ENCODE data around the gene TNNT2. TPM values are rescaled to one million over a fixed set of nuclear protein-coding genes. Genes with fewer than 3 reads are reported as not detected.

TNNT2 gene
- total and polyA plus RNA-seq, 2 of the 13 experiments (the other 11 are each of a cell fraction or from before 2014, with no cell fraction given): 0.20 to 0.63 TPM

- ChIA-PET POLR2A (no interaction called here), CTCF (ENCODE audit: low intra/inter-chr PET ratio, low total read pairs) (interaction anchor here (0.6 to 5.1 kb wide), 4 partner anchors 10 to 32 kb away, joined by 3 to 65 read pairs (median 4); partner anchors contain the start of gene TNNT2)
- H3K36me3 ChIP-seq (replicated peaks in 1 of 2; ENCODE audit: control insufficient read depth in 1 of 2, insufficient read depth in 2 of 2, low read length in 2 of 2): no peaks in the 10 kb centered on the region
- H3K27me3 ChIP-seq (ENCODE audit: control insufficient read depth in 1 of 2, insufficient read depth in 2 of 2, low read length in 2 of 2): peaks cover 1 to 9% of the 10 kb centered on the region in 2 experiments; a peak in 1 of 5 replicates
- no peak overlapping the region for H2AFZ ChIP-seq (ENCODE audit: low read length)
- H3K4me1 ChIP-seq (ENCODE audit: insufficient read depth, low read length): peaks cover 55% of the 10 kb centered on the region
- H3K4me3 ChIP-seq (replicated peaks in 1 of 3; ENCODE audit: insufficient read depth in 1 of 3, low read depth in 2 of 3, low read length in 3 of 3): no peak overlapping the region
- DNase-seq (ENCODE audit: low spot score) (peak; percentile 67), FAIRE-seq (peak; percentile 54), ATAC-seq (peak; percentile 76)
- no TSS peak for BruUV-seq (replicated peaks)
- H3K4me2 ChIP-seq (ENCODE audit: low read depth, low read length): peak overlapping the region; percentile 51
- H3K9me3 ChIP-seq (ENCODE audit: low read length): no peaks in the 10 kb centered on the region
- no peak overlapping the region for H3K9ac ChIP-seq (ENCODE audit: insufficient read depth, low read depth, low read length)
- intact Hi-C loops (cut with micrococcal nuclease; ENCODE audit: unreplicated experiment): loop anchor here (1.0 kb wide), 1 partner anchor 23 kb away; no protein-coding TSS in a partner anchor
- H3K27ac ChIP-seq (ENCODE audit: extremely low read length, insufficient read depth, low read length): no peak overlapping the region
- WGBS (ENCODE audit: low lambda C conversion rate): 12% methylated on average over 10 of the region's 11 CpGs
- in situ Hi-C loops (cut with HindIII; ENCODE audit: extremely low pct_ligation_motif_present, low pct_unique_long_range_greater_than_20kb): no loop called here
- H3K79me2 ChIP-seq (ENCODE audit: insufficient read depth, low read length): no peaks in the 10 kb centered on the region
- H4K20me1 ChIP-seq (ENCODE audit: insufficient read depth, low read length): no peaks in the 10 kb centered on the region
- TF ChIP-seq POGK (CRISPR knock-in tag; conservative IDR thresholded peaks at IDR 0.05): 0 out of 2 replicates have a peak, but pooled peaks have one; percentile 30
- TF ChIP-seq ZNF788 (CRISPR knock-in tag; IDR thresholded peaks at IDR 0.05; ENCODE audit: borderline replicate concordance): peak; percentile 53; the same call in 1 of the 2 replicates
- TF ChIP-seq ZNF33B (CRISPR knock-in tag; IDR thresholded peaks at IDR 0.05): no peak
- TF ChIP-seq ATF2 (CRISPR knock-in tag; IDR thresholded peaks at IDR 0.05): no peak
- no peak for TF ChIP-seq ETV6 (CRISPR knock-in tag; conservative IDR thresholded peaks at IDR 0.05)
- no peak for TF ChIP-seq ATAD3A (CRISPR knock-in tag; IDR thresholded peaks at IDR 0.05)
- peak; percentile 72 for TF ChIP-seq XRCC5 (optimal IDR thresholded peaks at IDR 0.05; ENCODE audit: low read length)
- no peak for TF ChIP-seq KLF11 (CRISPR knock-in tag; IDR thresholded peaks at IDR 0.05)
- no peak for TF ChIP-seq JARID2 (CRISPR knock-in tag; IDR thresholded peaks at IDR 0.05; ENCODE audit: insufficient replicate concordance)
- peak; percentile 97 for TF ChIP-seq CREB1 (IDR thresholded peaks at IDR 0.05)
- TF ChIP-seq CREB1 (CRISPR knock-in tag; IDR thresholded peaks at IDR 0.05): no peak
- TF ChIP-seq CTCF (CRISPR knock-in tag; IDR thresholded peaks at IDR 0.05): peak; percentile 98
- TF ChIP-seq TFAP4 (IDR thresholded peaks at IDR 0.05; ENCODE audit: borderline replicate concordance, low read depth): no peak
- 0 out of 2 replicates have a peak, but pooled peaks have one; percentile 44 for TF ChIP-seq ESRRA (CRISPR knock-in tag; IDR thresholded peaks at IDR 0.05; ENCODE audit: low read depth)
- TF ChIP-seq ZNF350 (CRISPR knock-in tag; IDR thresholded peaks at IDR 0.05; ENCODE audit: borderline replicate concordance, low read depth): no peak; the same call in 1 of the 2 replicates
- TF ChIP-seq ZNF782 (CRISPR knock-in tag; IDR thresholded peaks at IDR 0.05; ENCODE audit: borderline replicate concordance): no peak
- no peak for TF ChIP-seq ZNF501 (CRISPR knock-in tag; IDR thresholded peaks at IDR 0.05)
- TF ChIP-seq PAF1 (CRISPR knock-in tag; IDR thresholded peaks at IDR 0.05): no peak
Observed at GRCh38 chr1:201408176-201408833, 30.8 kb upstream of the TNNT2 start.
